Fibroblast of skin of scalp (primary cell): ENCODE data around the gene MUSTN1. TPM values are rescaled to one million over a fixed set of nuclear protein-coding genes. Genes with fewer than 3 reads are reported as not detected.

Experiments
- DNase-seq: peaks from one replicate; pipeline ENCODE4 v3.0.0-alpha.2; 2013
- polyA plus RNA-seq, 2 experiments: library from polyadenylated mRNA; unstranded; fragments of 120-200 nt; gene quantifications; one replicate each; pipeline ENCODE4 v1.2.1, GENCODE V29; 2013; ENCODE audit not compliant: insufficient read length in 2 of 2

Gene MUSTN1
- polyA plus RNA-seq (2013, experiment 1 of 2; ENCODE audit: insufficient read length): 0.41 TPM
- polyA plus RNA-seq (2013, experiment 2 of 2; ENCODE audit: insufficient read length): 1.9 TPM

DNA sequence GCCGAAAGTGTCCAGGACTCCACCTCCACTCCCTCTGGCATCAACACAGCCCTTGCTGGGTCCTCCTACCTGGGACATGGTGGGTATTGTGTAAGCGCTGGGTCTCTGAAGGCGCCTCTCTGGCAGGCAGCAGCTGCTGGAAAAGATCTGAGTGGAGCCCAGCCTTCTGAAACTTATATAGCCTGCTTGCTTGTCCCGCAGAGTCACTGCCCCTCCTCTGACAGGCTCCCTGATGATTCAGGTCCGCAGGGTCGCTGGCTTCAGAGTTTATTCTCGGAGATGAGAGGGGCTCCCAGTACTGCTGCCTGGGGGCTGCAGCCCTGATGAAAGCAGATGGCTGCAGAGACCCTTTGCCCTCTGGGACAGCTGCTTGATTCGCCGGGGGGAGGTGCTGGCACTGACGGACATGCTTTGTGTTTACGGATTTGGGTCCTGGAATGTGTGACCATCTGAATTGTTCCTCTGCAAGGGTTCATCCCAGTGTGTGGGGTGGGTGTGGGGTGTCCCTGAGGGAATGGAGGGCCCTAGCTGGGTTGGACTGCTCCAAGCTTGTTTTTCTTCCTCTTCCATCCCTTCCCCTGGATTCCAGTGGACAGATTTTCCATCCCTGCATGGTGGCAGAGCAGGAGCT is at the start of gene MUSTN1:
TSS of gene MUSTN1 (minus strand) at position 149 of the 631 bp plus-strand sequence. CDS start at position 78, 71 bp downstream.
- DNase-seq: peak; percentile 33

- DNase-seq: no peak
Observed at GRCh38 chr3:52882377-52882776, 47.6 kb upstream of the MUSTN1 start.

GRCh38 chr3:52881871-52882270 is 47.1 kb upstream of the MUSTN1 start:
- DNase-seq: no peak

- no peak for DNase-seq
Observed at GRCh38 chr3:52880474-52880873, 45.7 kb upstream of the MUSTN1 start.

GRCh38 chr3:52880047-52880446 is 45.2 kb upstream of the MUSTN1 start:
- DNase-seq: no peak

DNA sequence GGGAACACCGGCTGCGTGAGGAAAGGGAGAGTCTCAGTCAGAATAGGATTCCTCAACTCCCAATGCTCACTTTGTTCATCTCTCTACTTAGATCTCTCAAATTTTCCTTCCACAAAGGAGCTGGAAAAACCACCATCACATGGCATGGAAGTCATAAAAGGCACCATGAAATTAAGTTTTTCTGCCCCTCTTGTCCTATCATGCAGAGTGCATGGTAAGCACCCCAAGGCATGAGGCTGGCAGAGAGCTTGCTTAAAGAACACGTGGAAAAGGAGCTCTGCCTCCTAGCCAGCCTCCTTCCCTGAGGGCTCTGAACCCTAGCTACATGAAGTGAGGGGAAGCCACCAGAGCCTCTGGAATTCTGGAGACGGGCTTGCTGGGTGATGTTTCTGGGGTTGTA is 44.8 kb upstream of the MUSTN1 start:
- DNase-seq: no peak

GRCh38 chr3:52879090-52879489 is 44.3 kb upstream of the MUSTN1 start:
- no peak for DNase-seq

- DNase-seq: no peak
Observed at GRCh38 chr3:52877085-52877484, 42.3 kb upstream of the MUSTN1 start.

DNA sequence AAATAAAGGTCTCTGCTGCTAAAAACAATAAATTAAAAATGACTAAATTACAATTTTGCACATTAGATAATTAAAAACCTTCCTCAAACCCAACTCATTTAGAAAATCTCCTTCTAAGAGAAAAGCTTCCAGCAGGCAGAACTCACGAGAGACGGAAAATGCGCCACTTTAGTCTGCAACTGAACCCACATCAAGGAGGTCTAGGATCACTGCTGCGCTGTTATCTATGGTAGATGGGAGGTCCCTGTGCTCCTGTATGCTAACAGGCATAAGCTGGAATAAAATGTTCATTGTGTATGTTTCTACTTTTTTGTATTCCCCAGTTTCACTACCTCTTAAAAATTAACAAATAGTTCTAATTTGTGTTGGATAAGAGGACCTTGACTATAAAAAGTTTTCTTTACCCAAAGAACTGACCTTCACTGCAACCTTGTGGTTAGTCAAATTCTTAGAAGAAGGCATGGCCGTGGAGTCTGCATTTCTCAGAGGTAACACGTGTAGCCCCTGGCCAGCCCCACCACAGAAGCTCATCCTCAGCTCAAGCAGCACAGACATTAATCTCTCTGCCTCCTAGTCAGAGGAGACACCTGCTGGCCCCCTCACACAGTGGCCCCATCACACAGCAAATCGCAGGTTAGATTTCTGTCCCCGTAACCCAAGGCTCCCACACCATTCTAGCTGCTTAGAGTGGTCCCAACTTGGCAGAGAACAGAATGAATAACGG is 40.2 kb upstream of the MUSTN1 start:
- no peak for DNase-seq

GRCh38 chr3:52874160-52874701 is 39.4 kb upstream of the MUSTN1 start:
- no peak for DNase-seq

- DNase-seq: peak; percentile 5
Observed at GRCh38 chr3:52873433-52874159, 38.8 kb upstream of the MUSTN1 start.

- peak; percentile 50 for DNase-seq
Observed at GRCh38 chr3:52872245-52872644, 37.4 kb upstream of the MUSTN1 start.

GRCh38 chr3:52871761-52872160 is 36.9 kb upstream of the MUSTN1 start:
- DNase-seq: no peak

DNA sequence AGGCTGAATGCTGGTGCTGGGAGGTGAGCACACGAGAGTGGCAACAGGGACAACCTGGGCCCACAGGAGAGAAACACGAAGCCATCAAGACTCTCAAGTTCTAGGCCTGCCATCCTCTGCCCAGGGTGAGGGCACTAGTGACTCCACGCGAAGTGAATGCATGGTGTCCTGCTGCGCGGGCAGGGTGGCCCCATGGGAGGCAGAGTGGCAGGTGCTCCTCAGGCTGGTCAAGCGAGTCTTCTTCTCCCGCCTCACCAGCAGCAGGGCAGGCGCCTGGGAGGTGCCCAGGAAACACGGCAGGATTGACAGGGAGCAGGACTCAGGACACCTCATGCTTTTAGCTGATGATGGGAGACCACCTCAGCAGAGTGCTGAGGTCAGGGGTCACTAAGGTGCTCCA is 35.7 kb upstream of the MUSTN1 start:
- no peak for DNase-seq

DNA sequence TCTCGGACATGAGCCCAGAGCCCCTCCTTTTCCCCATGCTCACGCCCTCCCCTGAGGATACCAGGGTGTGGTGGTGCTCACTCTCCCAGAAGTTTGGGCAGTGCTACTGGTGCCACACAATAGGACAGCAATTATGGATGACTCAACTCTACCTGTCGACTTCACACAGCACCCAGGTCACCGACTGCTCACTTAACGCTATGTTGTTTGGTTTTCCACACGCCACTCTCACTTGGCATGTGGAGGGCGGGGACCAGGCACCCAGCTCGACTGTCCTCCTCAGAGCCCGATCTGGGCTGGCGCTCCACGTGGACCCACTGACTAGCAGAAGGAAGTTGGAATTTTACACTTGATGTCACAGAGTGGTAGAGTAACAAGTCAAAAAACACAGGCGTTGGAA is 31.6 kb upstream of the MUSTN1 start:
- DNase-seq: no peak

- DNase-seq: no peak
Observed at GRCh38 chr3:52865994-52866393, 31.2 kb upstream of the MUSTN1 start.

DNA sequence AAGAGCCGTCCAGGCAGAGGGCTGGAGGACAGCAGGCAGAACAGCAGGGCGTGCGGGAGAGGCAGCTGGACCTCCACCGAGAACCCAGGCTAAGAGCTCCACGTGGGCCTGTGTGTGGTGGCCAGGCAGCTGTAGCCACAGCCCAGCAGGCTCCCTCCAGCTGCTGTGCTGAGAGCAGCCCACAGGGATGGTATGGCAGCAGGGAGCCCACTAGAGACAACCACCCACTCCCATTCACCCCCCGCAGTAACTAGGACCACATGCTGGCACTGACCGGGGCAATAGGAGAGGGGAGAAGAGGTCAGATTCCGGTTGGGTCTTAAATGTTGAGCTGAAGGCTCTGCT is 25.6 kb upstream of the MUSTN1 start:
- no peak for DNase-seq

DNA sequence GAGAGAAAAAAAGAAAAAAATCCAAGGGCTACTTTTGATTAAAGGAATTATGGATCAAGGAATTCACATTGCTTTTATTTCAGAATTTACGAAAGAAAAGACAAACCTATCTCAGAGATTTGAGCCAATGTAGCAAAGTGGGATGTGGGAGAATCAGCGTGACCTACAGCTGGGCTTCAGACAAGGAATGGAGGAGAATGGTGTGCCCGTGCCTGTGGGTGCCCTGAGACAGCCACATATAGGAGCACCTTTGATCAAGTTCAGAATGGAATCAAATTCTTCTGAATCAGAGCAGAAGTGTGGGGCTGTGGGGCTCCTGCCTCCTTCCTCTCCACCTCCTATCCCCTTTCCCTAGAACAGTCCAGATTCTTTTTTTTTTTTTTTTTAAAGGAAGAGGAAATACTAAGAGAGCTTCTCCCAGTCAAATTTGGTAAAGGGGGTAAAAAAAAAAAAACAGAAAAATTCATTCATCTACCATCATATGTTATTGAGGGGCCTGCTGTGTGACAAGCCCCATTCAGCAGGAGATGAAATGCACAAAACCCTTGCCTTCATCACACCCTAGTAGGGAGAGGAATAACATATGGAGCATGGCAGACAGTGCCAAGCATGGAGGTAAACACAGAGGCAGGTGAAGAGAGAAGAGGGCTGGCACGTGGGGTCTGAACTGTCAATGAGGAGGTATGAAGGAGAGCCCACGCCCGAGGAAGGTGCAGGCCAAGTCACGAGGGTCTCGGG is 25.0 kb upstream of the MUSTN1 start:
- no peak for DNase-seq

GRCh38 chr3:52857864-52858263 is 23.0 kb upstream of the MUSTN1 start:
- DNase-seq: no peak

- no peak for DNase-seq
Observed at GRCh38 chr3:52857133-52857532, 22.3 kb upstream of the MUSTN1 start.

- DNase-seq: no peak
Observed at GRCh38 chr3:52856666-52857065, 21.8 kb upstream of the MUSTN1 start.

- DNase-seq: no peak
Observed at GRCh38 chr3:52854013-52854412, 19.2 kb upstream of the MUSTN1 start.

- no peak for DNase-seq
Observed at GRCh38 chr3:52852419-52852818, 17.6 kb upstream of the MUSTN1 start.
